SK-N-MC (cell line): ENCODE data around the gene PID1.
A peak's percentile ranks its signal among the peaks of the same experiment; 100 is the strongest.

Experiments used
- DNase-seq: peaks from one replicate; pipeline ENCODE4 v3.0.0-alpha.2; 2011; ENCODE audit warnings: low read depth, low spot score
- H3K27ac ChIP-seq: fragments of 200-600 bp; sonication (generic); 2 replicates; pipeline ENCODE4 v1.5.1; 2016; ENCODE audit warnings: mixed run types
- H3K36me3 ChIP-seq: fragments of 200-600 bp; sonication (generic); 2 replicates; pipeline ENCODE4 v1.6.1; 2017; ENCODE audit warnings: antibody characterized with exemption, low read length, mixed read lengths; ENCODE audit not compliant: insufficient read depth
- H3K4me3 ChIP-seq: fragments of 200-600 bp; sonication (generic); 2 replicates; pipeline ENCODE4 v1.5.1; 2016
- H3K9ac ChIP-seq: fragments of 200-600 bp; sonication (generic); 2 replicates; pipeline ENCODE4 v1.8.0; 2017; ENCODE audit warnings: mixed run types, mixed read lengths; ENCODE audit not compliant: insufficient read length
- H3K9me3 ChIP-seq: fragments of 200-600 bp; sonication (generic); 2 replicates; pipeline ENCODE4 v1.6.1; 2017; ENCODE audit warnings: low read depth, mild to moderate bottlenecking, antibody characterized with exemption, low read length, moderate library complexity, mixed read lengths
- EZH2 ChIP-seq: fragments of 200-600 bp; sonication (generic); IDR thresholded peaks from one replicate; pipeline ENCODE4 v1.6.1; 2017; ENCODE audit warnings: antibody characterized with exemption
- FOXP2 ChIP-seq: optimal IDR thresholded peaks from 2 replicates; pipeline ENCODE3; 2011; ENCODE audit warnings: mild to moderate bottlenecking, moderate library complexity; ENCODE audit not compliant: insufficient read depth; ENCODE audit errors: extremely low read length, control extremely low read depth
- POLR2AphosphoS5 ChIP-seq: IDR thresholded peaks from 2 replicates; pipeline ENCODE4 v1.6.1; 2012; ENCODE audit warnings: mild to moderate bottlenecking, low read depth, low read length, borderline replicate concordance

The PID1 gene

DNA sequence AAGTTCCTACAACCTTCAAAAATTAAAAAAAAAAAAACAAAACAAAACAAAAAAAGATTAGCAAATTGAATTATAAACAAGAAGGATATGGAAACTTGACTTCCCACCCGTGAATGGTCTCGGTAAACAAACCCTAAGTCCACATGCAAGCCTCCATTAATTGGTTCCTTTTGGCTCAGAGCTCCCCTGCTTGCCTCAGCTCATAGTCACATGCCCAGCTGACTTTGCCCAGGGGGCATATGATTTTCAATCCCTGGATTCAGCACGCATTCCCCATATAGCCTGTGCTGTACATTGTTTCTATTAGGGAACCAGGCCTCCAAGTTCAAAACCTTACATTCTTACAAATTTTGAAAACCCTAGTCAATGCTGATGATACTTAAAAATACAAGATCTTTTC is 95.0 kb downstream of the PID1 start:
- Histone ChIP-seq H3K9ac (no peak overlapping the region), H3K4me3 (peak overlapping the region; percentile 47), H3K36me3 (no peaks in the 10 kb centered on the region), H3K9me3 (peaks cover 4% of the 10 kb centered on the region; the same call in 1 of the 2 replicates), H3K27ac (peak overlapping the region; percentile 88)
- DNase-seq = peak; percentile 30
- TF ChIP-seq FOXP2 (no peak), POLR2AphosphoS5 (no peak; the same call in 1 of the 2 replicates), EZH2 (no peak)

DNA sequence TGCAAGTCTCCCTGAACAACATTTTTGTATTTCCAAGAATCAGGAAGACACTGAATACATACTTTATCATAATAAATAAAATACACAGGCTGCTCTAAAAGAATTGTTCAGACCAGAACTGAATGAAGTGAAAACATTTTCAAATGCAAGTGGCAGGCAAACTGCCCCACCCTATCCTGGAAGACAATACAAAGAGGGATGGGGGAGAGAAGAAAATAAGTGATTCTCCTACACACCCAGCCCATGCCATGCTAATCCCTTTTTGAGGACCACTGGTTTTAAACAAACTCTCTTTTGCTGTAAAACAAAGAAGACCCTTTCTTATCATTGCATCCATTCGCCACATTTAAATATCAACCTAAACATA is 95.6 kb downstream of the PID1 start:
- TF ChIP-seq FOXP2 (no peak), EZH2 (no peak), POLR2AphosphoS5 (no peak)

DNA sequence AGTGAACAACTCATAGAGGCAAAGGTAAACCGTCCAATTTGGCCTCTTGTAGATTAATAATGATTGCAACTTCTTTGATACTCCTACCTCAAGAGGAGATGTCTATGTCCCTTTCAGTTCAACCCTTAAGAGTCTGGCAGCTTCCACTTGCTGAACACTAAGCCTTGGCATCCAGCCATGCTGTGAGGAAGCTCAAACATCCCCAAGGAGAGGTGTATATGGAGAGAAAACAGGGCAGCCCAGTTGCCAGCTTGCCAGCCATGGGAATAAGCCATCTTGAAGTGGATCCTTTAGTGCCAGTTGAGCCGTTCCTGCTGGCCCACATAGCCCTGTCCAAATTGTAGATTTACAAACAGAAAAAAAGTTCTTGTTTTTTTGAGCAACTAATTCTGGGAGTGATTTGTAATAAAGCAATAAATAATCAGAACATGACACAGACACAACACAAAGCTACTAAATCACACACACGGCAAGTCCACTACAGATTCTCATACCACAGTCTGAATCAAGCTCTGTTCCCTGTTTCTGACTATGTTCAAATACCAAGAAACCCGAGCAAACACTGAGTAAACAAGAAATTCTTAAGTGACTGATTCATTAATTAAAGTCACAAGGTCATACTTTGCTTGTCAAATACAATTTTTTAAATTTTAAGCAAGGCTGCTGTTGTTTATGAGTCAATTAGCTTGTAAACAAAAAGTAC is 96.1 kb downstream of the PID1 start:
- Histone ChIP-seq H3K9ac (no peak overlapping the region), H3K36me3 (no peaks in the 10 kb centered on the region), H3K9me3 (peaks cover 4% of the 10 kb centered on the region; the same call in 1 of the 2 replicates), H3K4me3 (no peak overlapping the region), H3K27ac (0 out of 2 replicates have a peak overlapping the region, but pooled peaks have one; percentile 88)
- DNase-seq = no peak
- TF ChIP-seq FOXP2 (no peak), EZH2 (no peak), POLR2AphosphoS5 (no peak)

More for the DNA sequence above, 95.6 kb downstream of the PID1 start:
- H3K4me3 ChIP-seq = no peak overlapping the region
- no peak overlapping the region for H3K9ac ChIP-seq
- H3K9me3 ChIP-seq = peaks cover 4% of the 10 kb centered on the region; the same call in 1 of the 2 replicates
- H3K36me3 ChIP-seq = no peaks in the 10 kb centered on the region
- peak overlapping the region; percentile 88 for H3K27ac ChIP-seq
- DNase-seq = no peak

DNA sequence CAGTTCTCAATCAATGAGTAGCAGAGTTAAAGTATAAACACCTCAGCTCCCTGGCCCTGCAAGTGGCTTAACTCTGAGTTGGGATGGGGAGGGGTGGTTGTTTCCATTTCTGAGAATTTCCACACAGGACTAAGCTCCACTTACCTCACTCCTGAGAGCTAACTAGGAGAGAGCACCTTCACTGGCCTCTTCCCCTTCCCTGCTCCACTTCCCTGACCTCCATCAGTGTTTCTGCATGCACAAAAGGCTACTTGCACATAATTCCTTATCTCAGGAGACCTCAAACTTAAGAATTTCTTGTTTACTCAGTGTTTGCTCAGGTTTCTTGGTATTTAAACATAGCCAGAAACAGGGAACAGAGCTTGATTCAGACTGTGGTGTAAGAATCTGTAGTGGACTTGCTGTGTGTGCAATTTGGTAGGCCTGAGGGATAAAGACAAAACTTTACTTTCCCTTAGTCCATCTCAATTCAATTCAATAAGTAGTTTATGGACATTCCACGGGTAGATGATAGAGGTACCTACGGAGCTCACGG is 97.2 kb downstream of the PID1 start:
- Histone ChIP-seq H3K9ac (no peak overlapping the region), H3K36me3 (no peaks in the 10 kb centered on the region), H3K27ac (no peak overlapping the region), H3K4me3 (no peak overlapping the region), H3K9me3 (peaks cover 4% of the 10 kb centered on the region; the same call in 1 of the 2 replicates)
- TF ChIP-seq EZH2 = no peak
- TF ChIP-seq POLR2AphosphoS5 = no peak
- TF ChIP-seq FOXP2 = no peak
- DNase-seq = no peak

DNA sequence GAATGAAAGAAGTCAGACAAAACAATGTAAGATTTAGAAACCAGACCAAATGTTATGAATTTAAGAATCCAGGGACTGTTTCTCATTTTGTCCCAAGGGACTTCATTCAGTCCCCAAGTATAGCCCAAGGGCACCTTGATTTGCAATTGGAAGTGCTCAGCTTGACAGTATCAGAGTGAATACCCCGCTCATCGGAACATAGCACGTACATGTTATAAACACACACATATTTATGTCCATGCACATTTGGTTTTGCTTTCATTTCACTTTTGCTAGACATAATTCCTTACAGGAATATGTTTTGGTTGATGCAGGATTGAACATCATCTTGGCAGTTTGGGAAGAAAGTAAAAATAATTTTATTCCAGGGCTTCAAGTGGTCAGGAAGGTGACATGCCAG is 100.2 kb downstream of the PID1 start:
- no peak for DNase-seq
- H3K9me3 ChIP-seq = peaks cover 4% of the 10 kb centered on the region; the same call in 1 of the 2 replicates
- H3K4me3 ChIP-seq = no peak overlapping the region
- no peak overlapping the region for H3K27ac ChIP-seq
- H3K9ac ChIP-seq = no peak overlapping the region
- TF ChIP-seq FOXP2 = no peak
- no peak for TF ChIP-seq POLR2AphosphoS5
- no peak for TF ChIP-seq EZH2
- no peaks in the 10 kb centered on the region for H3K36me3 ChIP-seq

DNA sequence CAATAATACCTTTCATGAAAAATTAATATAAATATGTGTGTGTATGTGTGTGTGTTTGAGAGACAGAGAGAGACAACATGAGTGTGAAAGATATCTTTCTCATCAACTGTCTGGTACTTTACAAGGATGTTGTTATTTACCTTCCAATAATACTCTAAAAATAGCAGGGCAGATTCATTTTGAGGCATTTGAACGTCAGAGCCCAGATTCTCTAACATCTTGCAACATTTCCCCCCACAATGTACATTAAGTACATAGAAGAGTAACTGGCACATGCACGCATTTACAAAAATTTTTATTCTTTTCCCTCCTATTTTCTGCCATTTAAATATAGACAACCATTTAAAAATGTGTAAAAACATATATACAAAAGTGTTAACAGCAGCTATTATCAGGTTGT is 100.9 kb downstream of the PID1 start:
- TF ChIP-seq POLR2AphosphoS5 (no peak), EZH2 (no peak), FOXP2 (no peak)
- Histone ChIP-seq H3K27ac (no peak overlapping the region), H3K4me3 (no peak overlapping the region), H3K36me3 (no peaks in the 10 kb centered on the region), H3K9me3 (peaks cover 4% of the 10 kb centered on the region; the same call in 1 of the 2 replicates), H3K9ac (no peak overlapping the region)
- no peak for DNase-seq

DNA sequence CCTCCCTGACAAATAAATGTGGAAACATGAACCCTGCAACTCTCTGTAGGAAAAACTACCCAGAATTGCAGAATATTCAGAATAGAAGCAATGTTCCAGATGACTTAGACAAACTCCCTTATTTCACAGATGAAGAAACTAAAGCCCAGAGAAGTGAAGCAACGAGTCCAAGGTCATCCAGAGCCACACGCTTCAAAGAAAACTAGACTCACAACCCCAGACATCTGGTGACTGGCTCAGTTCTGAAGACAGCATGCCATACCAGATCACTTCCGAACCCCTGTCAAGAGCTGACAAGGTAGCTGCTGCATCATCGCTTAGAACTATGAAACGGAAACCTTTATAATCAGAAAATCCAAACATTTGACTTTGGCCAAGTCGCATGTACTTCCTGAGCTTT is 101.3 kb downstream of the PID1 start:
- no peak for DNase-seq
- Histone ChIP-seq H3K27ac (no peak overlapping the region), H3K9ac (no peak overlapping the region), H3K4me3 (no peak overlapping the region), H3K9me3 (peaks cover 2% of the 10 kb centered on the region; the same call in 1 of the 2 replicates), H3K36me3 (no peaks in the 10 kb centered on the region)
- no peak for TF ChIP-seq POLR2AphosphoS5
- TF ChIP-seq FOXP2 = no peak
- no peak for TF ChIP-seq EZH2

DNA sequence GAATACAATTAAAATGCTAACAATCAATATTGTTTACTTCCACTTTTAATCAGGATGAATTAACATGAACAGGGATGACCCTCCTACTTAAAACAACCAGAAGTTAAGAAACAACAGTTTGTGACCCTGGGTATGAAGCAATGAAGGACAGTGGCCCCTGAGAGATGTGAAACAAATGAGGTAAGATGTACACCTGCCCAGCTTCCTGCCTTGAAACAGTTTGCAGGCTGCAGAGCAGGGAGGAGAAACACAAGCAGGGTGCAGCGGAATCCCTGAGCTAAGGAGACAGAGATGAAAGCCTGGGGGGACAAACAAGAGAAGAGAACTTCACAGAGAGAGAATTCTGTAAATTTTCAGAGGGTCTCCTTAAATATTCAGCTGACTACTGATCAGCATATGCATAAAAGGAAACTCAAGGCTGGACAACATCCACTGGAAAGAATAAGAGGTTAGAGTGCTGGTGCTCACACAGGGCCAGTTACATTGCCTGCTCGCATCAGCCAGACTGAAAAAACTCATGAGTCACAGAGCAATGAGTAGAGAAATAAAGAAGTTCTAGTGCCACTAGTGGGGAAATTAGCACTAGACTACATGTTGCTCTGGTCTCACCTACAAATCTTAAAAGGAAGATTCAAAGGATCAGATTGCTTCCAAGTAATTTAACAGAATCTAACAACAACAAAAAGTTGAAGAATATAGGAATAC is 106.4 kb downstream of the PID1 start:
- TF ChIP-seq FOXP2 = no peak
- TF ChIP-seq POLR2AphosphoS5 = no peak
- TF ChIP-seq EZH2 = no peak
- Histone ChIP-seq H3K27ac (no peak overlapping the region; the same call in 1 of the 2 replicates), H3K9ac (no peak overlapping the region), H3K9me3 (no peaks in the 10 kb centered on the region), H3K36me3 (no peaks in the 10 kb centered on the region), H3K4me3 (no peak overlapping the region)
- DNase-seq = no peak
